ENCODE results near the gene MYBPC2.

The MYBPC2 gene

DNA sequence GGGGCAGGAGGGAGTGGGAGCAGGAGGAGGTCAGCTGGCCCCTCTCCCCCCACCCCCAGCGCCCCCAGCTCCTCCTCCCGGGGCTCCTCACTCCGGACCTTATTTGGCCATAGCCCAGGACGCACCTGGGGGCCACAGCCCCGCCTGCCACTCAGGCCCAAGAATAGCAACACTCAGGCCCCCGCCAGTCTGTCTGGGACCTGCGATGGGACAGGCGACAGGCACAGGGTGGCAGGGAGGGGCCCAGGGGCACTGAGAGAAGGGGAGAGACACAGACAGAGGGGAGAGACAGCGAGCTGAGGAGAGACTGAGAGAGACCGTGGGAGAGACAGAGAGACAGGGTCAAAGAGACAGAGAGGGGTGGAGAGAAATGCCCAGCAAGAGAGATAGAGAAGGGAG lies 68.1 kb downstream of the MYBPC2 start:
- peak; percentile 54 for DNase-seq (ENCODE audit: low spot score)

DNA sequence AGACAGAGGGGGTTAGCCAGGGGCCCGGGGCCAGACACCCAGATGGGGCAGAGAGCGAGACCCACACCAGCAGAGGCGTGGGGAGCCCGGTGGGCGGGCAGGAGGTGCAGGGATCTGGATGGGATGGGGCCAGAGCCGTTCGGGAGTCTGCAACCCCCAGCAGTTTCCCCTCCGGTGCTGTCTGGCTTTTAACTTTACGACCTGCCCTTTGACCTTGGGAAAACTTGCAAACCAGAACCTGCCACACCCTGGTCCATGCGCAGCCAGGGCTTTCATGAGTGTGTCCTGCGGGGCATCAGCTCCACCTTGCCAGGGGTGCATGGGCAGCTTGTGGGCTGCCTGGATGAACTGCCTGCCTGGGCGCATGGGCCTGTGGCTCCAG lies 68.5 kb downstream of the MYBPC2 start:
- DNase-seq (ENCODE audit: low spot score), result no peak

DNA sequence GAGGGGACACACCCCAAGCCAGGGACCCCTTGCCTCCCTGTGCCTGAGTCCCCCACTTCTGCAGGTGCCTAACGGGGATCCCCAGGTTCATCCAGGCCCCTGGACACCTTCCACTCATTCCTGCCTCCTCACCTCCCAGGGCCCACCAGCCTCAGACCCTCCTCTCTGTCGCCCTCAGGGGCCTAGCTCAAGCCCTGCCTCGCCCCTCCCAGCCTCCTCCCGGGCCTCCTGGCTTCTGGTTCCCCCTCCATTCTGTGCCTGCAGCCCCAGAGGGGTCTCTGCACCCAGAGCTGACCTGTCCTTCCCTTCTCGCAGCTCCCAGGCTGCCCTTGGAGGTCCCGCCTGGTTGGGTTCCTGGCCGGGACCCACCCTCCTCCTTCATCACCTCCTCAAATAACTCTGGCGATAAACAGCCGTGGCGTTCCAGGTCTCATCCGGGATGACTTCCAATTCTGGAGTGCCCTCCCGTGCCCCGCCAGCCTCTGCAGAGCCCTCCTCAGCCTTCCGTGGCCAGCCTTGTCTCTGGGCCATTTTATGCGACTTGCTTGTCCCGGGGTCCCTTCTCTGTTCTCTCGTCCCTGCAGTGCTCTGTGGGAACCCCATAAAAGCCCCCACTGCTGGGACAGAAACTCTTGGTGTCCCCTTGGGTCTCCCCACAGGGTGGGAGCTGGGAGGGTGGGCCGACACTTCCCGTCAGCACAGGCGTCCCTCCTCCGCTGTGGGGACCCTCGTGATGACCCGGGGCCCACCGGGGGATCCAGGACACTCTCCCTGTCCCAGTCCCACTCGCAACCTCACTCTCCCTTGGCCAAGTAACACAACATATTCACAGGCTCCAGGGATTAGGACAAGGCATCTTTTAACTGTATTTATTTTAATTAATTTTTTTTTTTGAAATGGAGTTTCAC lies 69.1 kb downstream of the MYBPC2 start:
- DNase-seq (ENCODE audit: low spot score), result no peak

DNA sequence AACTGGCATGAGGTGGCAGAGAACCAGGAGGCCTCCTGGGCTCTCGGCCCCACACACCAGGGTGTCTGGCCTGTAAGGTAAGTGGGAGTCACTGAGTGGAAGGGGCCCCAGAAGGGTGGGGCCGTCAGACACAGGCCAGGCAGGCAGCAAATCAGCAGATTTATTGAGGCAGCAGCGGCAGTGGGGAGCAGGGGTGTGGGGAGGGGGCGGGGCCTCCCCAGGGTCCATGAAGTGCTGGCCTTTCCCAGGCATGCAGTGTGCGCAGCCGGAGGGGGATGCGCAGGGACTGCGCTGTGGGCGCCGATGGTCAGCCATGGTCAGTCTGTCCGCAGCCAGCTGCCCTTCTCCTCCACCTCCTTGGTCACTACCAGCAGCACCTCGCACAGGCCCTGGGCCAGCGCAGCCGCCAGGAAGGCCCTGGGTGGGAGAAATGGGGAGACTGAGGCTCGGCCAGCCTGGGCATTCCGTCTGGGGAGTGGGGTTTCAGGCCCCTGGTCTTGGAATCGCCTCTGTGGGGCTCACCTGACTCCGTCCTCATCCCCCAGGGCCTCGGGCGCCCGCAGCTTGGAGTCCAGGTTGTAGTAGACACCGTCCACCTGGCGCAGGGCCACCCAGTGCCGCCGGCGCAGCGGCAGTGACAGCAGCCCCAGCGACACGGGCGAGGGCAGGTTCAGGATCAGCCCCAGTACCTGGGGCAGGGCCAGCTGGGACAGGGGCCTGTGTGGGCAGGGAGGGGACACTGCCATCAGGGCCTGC lies 73.3 kb downstream of the MYBPC2 start:
- DNase-seq (ENCODE audit: low spot score), result no peak

DNA sequence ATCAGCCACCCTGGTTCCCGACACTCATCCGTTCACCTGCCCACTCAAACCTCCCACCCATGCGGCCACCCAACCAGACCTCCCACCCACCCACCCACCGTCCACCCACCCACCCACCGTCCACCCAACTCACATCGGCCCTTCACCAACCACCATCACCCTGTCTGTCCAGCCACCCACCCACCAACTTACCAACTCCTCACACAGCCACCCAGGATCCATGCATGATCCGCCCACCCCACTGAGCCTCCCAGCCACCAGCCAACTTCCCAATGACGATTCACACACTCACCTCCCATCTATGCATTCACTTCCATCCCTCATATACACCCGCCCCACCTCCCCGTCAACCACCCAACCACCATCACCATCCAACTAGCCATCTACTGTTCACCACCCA lies 74.0 kb downstream of the MYBPC2 start:
- DNase-seq (ENCODE audit: low spot score), result no peak

DNA sequence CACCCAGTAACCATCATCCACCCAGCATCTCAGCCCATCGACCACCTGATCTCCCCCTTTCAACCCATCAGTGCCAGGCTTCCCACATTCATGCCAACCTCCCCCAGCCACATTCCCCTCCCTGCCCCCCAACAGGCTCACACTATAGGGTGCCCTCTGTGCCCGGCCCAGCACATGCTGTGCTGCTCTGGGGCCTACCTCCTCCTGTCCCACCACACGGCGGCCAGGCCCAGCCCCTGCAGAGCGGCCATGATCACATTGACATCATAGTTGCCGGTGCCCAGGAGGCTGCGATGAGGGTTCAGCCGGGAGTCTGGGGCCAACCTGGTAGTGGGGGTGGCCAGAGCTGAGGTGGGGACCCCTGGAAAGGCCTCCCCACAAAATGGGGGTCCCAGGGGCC lies 74.7 kb downstream of the MYBPC2 start:
- no peak for DNase-seq (ENCODE audit: low spot score)

DNA sequence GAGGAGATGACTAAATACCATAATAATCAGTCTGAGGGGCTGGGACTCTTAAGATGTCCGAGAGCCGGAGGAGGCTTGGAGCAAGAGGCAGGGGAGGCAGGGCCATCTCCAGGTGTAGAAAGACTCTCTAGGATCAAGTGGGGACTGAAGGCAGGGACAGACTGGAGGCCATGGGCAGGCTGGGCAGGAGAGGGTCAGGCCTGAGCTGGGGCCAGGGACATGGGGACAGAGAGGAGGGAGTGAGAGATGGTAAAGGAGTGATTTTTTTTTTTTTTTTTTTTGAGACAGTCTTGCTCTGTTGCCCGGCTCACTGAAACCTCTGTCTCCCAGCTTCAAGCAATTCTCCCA lies 76.1 kb downstream of the MYBPC2 start:
- DNase-seq (ENCODE audit: low spot score), result no peak

DNA sequence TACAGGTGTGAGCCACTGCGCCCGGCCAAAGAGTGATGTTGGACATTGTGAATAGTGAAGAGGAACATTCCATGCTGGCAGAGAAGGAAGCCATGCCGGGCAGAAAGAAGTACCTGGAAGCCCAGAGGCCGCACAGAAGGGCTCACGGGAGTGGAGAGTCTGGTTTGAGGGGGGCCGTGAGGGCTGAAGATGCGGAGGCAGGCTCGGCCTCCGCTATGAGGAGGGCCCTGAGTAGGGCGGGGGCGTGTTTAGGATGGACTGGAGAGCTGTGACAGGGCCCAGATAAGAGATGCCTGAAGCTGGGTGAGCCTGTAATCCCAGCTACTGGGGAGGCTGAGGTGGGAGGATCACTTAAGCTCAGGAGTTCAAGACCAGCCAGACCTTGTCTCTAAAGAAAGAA lies 76.7 kb downstream of the MYBPC2 start:
- no peak for DNase-seq (ENCODE audit: low spot score)

DNA sequence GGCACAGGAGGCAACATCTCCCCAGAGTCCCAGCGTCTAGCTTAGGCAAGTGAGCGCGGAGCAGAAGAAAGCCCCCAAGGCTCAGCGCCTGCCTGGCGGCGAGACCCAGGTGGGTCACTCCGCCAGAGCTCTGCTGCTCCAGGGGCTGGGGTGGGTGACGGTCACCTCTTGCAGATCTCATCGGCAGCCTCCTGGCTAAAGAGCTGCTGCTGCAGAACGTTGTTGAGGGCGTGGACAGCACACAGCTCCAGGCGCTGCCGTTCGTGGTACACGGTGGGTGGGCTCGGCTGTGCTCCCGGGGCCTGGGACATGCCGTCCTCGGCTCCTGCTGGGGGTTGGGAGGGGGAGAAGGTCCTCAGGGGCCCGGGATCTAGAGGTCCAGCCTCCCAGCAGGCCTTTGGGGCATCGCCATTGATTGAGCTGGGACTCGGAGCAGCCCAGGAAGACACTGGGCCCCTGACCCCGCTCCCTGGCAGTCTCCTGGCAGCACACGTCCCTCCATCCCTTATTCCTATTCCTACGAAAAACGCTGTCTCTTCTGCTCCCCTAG lies 77.5 kb downstream of the MYBPC2 start:
- DNase-seq (ENCODE audit: low spot score), result no peak

DNA sequence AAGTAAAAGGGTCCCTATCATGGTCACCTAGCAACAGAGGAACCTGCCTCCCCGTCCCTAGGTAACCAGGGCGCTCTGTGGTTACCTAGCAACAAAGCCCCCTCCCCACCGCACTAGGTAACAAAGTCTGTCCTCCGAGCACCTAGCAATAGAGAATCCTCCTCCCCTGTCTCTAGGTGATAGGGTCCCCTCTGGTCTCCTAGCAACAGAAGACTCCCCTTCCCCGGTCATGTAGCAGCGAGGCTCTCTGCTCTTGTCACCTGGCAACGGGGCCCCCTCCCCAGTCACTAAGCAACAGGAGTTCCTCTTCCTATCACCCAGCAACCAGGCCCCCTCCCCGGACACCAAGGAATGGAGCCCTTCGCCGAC lies 78.0 kb downstream of the MYBPC2 start:
- no peak for DNase-seq (ENCODE audit: low spot score)

DNA sequence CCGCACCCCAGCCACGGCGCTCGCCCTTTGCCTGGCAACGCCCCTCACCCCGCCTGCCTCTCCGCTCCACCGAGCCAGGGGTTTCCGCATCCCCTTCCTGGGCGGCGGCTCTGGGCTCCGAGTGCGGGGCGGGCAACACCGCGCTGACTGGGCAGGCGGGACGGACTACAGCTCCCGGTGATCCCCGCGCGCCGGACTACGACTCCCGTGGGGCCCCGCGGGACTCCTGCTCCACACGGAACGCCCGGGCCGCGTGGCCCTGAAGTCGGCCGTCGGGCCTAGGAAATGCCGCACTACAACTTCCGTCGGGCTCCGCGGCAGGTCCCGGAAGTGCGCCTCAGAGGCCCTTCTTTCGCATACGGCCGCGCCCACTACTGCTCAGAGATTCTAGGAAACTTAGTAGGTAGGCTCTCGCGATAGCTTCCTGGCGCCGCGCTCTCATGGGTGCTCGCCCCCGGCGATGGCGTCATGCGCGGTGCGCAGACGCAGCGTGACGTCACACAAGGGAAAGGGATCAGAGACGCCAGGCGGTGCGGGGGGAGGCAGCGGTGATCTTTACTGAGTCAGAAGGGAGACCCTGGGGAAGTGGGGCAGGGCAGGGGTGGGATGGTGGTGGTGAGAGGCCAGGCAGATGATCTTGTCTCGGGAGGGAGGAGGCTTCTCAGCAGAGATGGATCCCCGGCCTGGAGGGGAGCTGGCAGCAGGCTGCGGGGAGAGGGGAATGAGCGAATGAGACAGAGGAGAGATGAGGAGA lies 78.6 kb downstream of the MYBPC2 start, which contains the start of gene JOSD2:
TSS of gene JOSD2 (minus strand) at position 123 of the 754 bp plus-strand sequence. CDS start 760 bp downstream, outside the sequence.
- peak; percentile 99 for DNase-seq (ENCODE audit: low spot score)

DNA sequence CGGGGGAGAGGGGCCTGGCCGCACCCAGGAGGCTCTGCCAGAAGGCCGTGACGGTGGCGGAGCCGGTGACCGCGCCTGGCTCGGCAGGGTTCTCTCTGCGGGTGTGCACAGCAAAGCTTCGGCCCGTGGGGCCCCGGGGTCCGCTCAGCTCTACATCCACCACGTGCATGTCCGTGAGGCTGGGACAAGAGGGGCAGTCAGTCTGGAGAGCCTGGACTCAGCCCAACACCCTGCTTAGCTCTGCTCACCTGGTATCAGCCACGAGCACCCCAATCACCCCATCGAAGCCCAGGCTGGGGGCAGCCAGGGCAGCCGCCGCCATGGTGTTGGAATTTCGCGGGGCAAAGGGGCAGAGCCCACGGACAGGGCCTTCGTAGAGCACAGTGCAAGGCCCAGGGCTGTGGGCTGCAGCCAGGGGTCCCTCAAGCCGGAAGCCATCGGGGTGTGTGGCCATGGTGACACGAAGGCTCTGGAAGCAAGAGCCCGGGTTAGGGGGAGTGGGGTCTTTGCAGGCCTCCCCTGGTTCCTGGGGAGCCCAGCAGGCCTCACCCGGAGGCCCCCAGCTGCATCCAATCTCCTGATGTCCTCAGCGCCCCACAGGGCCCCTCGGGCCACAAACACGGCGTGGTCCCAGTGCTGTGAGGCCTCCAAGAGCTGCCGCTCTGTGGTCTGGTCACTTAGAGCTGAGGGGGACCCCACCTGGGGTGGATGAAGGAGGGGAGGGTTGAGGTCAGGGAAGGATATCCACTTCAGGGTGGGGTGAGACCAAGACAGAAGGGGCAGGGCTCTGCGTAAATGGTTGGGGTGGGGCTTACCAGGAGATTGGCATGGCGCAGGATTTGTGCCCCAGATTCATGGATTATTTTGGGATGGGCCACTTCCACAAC lies 79.7 kb downstream of the MYBPC2 start:
- no peak for DNase-seq (ENCODE audit: low spot score)

DNA sequence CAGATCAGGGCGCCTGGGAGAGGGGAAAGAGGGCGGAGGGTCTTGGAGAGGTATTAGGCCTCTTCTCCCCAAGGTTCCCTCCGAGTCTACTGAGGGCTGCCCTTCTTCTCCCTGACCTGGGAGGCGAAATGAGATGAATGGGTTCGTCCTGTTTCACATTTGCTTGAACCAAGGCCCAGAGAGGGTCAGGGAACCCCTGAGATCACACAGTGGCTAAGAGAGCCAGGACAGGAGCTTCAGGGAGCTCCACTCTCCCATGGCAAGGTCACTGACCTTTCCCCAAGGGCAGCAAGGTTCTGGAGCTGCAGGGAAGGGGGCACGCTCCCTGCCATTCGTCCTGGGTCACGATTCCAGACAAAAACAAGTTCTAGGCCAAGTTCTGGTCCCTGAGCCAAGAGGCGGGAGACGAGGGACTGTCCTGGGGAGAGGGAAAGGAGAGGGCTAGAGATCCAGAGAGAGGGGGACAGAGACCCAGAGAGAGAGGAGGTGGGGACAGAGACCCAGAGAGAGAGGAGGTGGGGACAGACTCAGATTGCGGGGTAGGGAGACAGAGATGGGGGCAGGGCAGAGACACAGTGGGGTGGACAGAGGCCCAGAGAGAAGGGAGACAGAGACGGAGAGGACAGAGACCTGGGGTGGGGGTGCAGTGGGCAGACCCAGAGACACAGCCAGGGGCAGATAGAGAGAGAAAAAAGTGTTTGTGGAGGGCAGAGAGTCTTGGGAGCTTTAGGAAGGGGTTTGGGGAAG lies 80.5 kb downstream of the MYBPC2 start:
- no peak for DNase-seq (ENCODE audit: low spot score)

DNA sequence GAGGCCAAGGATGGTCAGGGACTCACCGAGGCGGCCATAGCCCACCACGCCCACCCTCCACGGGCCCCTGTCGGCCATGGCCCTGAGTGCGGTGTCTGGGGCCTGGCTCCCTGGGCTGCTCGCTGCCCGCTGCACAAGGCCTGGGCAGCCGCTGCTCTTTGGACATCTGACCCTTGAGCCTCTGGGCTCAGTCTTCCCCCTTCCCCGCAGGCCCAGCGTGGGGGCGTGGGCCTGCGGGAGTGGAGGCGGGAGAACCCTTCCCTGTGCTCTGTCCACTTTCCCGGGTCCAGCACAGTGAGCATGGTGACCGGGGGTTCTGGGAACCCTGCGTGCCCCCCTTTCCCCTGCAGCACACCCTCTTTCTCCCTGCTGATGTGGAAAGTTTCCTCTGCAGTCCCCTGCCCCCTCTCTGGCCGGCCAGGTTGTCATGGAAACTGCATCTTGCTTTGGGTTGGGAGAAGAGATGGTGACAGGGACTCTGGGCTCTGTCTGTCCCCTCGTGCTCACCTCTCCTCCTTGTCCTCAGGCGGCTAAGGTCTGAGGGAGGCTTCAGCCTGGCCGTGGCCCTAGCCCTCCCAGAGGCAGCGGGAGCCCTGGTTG lies 81.2 kb downstream of the MYBPC2 start, which contains the start of gene ASPDH:
TSS of gene ASPDH (minus strand) at position 168 of the 600 bp plus-strand sequence. CDS start at position 78, 90 bp downstream.
- no peak for DNase-seq (ENCODE audit: low spot score)

DNA sequence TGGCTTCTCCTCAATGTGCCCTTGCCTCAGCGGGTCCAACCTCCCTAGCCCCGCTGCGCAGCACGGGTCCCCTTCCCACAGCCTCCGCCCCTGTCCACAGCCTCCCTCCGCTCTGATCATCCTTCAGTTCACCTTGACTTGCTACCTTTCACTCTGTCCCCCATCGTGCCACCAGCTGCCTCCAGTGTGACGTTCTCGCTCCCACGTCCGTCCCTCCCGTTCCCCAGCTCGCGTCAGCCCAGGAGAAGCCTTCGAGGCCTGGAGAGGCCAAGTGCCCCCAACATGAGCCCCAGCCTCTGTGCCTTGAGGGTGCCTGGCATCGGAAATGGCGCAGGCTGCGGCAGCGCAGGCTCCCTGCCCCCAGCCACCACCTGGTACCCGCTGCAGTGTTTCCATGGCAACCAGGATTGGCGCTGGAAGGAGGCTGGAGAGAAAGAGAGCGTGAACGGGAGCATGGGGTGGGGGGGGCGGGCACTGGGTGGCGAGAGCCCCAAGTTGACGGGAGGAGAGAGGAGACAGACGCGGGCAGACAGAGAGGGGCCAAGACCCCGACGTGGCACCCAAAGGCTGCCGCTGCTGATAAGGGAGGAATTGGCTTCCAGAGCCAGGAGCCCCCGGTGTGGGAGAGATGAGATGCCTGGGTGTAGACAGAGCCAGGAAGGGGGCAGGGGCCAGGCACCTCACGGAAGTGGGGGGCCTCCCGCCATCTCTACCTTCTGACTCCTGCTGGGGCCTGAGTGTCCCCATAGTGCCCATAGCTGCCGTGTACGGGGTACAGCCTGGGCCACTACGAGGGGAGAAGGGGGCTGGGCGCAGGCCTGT lies 81.9 kb downstream of the MYBPC2 start:
- no peak for DNase-seq (ENCODE audit: low spot score)

DNA sequence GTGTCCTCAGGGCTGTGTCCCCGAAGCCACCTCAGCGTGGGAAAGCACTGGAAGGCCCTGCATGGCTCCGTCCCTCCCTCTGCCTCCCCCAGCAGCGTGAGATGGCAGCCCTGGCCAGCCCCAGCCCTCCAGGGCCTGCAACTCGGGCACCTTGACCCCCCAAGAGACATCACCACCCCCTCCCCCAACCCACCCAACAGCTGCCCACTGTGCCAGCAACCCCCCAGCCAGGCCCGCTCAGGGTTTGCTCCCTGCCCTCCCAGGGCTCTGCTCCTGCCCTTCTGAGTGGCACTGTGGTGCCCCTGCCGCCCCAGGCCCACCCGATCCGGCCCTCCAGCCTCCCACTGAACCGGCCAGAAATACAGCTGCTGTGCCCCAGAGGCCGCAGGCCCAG lies 82.5 kb downstream of the MYBPC2 start:
- DNase-seq (ENCODE audit: low spot score), result no peak
